GM19023 (cell line): ENCODE results near the gene BLOC1S5.

Experiments
- ATAC-seq: cut with Tn5 transposase; IDR thresholded peaks from one replicate; pipeline ENCODE4 v1.9.1; 2021; ENCODE audit warnings: mild to moderate bottlenecking, moderate library complexity; ENCODE audit not compliant: unreplicated experiment

The BLOC1S5 gene

DNA sequence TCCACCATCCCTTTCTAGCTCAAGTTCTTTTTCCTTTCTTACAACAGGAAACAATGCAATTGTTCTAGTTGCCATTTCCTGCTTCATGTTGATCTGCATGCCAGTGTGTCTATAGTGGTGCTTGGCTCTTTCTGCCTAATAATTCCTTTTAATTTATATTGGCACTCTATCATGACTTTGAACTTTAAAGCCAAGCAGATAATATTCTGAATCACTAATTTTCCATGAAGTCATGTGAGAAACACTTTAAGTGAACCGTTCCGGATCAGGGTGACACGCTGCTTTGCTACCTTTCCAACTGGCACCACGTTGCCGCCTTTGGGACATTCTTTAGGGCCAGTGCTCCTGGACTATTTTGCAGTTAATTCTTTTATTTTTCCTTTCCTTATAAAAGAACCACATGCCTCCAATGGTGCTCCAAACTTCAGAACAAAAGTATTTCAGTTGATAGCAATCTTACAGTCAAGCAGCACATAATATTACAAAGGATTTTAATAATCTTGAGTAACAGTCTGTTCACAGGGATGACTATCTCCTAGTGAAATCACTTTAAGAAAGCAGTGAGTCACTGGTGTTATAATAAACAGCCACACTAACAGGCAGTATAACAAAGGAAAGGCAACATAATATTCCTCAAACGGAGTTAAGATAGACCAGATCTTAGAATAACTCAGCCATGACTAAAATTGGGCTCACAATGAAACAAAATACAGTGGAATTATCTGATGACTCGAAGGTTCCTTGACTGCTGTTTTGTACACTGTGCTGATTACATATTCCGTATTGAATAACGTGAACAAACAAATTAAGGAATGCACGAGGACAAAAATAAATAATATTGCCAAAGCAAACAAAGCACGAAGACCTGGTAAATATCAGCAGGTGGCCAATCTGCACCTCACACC is 19.0 kb upstream of the BLOC1S5 start:
- no peak for ATAC-seq

DNA sequence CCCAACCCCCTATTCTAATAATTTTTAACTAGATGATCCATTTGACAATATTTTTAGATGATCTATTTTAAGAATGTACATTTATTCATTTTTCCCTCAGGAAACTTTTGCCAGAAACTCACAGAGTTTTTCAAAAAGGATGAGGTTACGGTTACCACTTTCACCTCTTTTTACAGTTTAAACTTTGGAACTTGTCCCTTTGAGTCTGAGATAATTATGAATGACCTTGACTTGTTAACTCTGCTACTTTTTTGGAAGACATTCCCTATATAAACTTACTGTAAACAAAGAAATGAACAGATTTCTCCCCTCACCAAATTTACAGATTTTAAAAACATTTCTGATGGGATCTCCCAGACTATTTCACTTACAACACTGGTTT is 18.4 kb upstream of the BLOC1S5 start:
- ATAC-seq = no peak

DNA sequence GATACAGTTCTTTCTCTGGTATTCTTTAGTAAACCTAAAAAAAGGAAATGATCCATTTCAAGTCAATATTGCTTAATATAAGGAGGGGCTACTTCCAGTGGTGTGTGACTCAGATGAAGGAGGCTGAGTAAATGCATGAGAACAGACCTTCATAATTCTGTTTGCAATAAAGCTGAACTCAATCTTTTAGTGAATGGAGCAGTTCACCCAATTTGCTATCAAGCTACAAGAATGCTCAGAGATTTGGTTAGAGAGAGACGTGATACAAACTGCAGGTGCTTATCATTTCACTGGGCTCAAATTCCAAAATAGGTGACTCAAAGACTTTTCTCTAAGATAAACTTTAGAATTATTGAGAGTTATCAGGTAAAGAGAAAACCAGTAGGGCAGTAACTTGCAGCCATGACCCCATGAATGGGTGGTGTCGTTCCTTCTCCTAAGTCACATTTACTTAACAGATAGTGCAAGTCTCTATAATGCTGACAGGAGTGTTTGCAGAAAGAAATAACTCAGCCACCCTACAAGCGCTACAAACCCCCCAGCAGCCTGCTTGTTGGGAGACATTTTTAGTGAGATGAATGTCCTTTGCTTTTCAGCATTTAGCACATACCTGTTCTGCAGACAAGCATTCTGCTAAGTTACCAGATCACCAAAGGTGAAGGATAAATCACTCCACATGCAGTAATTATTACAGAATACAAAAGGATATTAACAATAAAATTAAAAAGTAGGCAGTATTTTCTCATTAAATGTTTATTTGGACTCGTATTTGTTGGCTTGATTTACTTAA is 16.4 kb upstream of the BLOC1S5 start:
- no peak for ATAC-seq

DNA sequence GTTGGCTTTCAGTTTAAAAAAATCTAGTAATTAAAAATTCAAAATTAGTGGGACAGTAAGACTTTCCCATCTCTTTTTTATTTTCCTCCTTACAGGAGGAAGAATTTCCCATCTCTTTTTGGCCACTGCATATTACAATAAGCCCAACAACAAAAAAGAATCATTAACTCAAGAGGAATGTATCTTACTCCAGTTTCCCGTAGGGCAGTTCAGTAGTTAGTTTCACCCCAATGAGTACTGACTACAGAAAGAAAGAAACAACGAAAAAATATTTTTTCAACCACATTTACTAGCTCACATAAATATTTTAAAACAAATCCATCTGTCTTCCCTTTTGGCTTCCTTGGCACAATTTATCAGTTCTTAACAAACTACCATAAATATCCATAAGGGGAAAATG is 14.9 kb upstream of the BLOC1S5 start:
- ATAC-seq = no peak

DNA sequence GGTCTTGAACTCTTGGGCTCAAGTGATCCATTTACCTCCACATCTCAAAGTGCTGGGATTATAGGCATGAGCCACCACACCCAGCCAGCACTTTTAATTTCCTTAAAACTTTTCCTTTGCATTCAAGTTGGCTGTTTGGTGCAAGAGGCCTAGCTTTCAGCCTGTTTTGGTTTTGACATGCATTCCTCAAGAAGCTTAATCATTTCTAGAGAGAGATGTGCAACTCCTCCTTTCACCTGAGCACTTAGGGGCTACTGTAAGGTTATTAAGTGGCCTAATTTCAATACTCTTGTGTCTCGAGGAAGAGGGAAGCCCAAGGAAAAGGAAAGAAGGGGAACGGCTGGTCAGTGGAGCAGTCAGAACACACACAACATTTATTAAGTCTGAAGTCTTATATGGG is 13.8 kb upstream of the BLOC1S5 start:
- ATAC-seq = no peak

DNA sequence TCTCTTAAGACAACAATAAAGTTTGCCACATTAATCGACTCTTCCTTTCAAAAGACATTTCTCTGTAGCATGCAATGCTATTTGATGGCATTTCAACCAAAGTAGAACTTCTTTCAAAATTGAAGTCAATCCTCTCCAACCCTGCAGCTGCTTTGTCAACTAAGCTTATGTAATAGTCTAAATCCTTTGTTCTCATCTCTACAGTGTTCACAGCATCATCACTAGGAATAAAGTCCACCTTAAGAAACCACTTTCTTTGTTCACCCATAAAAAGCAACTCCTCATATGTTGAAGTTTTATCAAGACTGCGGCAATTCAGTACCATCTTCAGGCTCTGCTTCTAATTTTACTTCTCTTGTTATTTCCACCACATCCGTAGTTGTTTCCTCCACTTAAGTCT is 11.5 kb upstream of the BLOC1S5 start:
- no peak for ATAC-seq

DNA sequence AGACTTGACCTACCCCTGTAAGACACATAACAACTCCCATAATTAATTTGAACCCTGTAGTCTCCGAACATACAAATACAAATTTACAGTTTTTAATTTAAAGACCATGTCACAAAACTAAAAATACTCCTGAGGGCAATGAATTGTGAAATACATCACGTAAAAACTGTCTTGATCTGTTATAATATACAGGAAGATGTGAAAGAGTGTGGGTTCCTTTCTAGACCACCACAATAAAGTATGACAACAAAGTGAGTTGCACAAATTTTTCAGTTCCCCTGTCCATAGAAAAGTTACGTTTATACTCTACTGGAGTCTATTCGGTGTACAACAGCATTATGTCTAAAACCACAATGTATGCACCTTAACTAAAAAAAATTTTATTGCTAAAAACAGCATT is 11.0 kb upstream of the BLOC1S5 start:
- no peak for ATAC-seq

DNA sequence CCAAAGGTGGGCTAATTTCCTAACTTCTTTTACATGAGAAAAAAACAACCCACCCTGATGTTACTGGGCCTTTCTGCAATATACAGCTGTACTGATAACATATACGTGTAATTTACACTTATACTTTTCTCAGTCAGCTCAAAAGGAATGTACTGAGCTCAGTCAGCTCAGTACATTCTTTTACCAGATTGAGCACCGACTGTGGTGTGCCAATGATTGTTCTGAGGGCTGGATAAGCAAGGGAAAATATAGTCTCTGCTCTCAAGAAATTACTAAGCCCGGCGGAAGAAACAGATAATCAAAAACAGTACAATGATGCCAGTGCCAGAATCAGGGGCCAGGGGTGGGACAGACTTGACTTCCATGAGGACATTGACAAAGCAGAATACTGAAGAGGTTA is 10.0 kb upstream of the BLOC1S5 start:
- no peak for ATAC-seq

DNA sequence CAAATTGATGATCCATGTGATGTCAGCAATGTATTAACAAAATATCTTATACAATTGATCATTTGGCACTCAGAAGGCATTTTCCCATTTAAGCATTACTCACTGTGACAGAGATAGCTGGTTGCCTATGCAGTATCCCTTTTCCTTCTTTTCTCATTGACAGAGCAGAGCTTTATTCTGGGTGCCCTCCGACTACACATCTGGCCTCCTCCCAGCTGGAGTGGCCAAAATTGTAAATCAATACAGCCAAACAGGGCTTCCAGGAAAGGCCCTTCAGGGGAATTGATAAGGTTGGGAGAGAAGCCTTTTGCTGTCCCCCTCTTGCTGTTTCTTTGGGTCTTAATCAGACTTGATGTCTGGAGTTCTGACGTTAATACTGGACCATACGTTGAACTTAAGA is 9.6 kb upstream of the BLOC1S5 start:
- no peak for ATAC-seq

DNA sequence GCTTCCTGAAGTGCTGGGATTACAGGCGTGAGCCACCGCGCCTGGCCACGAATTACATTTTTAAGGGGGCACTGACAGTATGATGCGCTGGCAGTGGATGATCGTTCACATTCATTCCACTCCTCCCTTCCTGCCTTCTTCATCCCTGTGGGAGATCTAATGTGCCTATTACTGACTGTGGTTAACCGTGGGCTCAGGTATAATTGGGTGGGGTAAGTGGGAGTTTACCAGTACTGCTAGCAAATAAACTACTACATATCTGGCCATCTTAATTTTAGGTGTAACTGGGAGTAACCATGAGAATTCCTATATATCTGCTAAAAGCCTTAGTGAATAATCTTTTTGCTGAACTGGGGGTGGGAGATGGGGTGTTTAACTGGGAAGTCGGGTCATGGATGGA is 6.5 kb upstream of the BLOC1S5 start:
- ATAC-seq = no peak

DNA sequence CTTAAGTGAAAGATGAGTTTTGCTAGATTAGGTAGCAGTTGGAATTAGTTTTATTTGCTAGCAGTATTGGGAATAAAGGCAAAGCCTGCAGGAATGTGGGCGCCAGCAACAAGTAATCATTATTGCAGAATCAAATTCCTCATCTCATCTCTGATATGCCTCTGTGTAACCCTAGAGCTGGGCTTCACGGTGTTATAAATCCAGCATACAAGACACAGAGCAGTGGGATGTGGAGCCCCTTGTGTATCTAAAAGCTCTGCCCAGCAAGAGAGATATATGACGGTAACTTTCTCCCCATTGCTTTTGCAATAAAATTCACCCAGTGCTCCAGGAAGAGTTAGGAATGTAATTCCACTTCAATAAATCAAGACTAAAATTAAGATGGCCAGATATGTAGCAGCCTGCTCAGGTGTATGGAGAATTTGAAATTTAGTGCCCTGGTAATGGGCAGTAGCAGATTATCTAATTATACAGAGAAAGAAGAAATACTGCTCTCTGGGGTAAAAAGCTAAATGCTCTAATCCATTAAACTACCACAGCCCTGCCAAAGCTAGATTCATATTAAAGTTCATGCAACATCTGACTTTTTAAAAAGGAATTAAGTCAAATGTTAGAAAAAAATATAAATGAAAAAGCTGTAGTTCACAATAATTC is 5.6 kb upstream of the BLOC1S5 start:
- ATAC-seq = no peak

DNA sequence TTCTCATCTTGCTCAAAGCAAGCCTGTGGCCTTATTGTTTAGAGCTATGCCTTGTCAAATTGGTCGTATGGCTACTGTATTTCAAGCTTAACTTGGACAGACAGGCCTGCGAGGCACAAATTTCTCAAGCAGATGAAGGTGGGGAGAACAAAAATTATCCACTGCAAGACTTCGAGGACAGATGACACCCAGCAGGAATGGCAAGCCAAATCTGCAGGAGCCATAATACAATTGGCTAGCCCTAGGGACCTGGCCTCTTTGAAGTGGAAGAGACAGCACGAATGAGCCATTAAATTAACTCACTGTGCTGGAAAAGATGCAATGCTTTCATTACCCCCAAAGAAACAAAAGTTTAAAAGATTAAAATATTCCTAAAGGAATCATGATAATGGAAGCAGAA is 5.0 kb upstream of the BLOC1S5 start:
- ATAC-seq = no peak

DNA sequence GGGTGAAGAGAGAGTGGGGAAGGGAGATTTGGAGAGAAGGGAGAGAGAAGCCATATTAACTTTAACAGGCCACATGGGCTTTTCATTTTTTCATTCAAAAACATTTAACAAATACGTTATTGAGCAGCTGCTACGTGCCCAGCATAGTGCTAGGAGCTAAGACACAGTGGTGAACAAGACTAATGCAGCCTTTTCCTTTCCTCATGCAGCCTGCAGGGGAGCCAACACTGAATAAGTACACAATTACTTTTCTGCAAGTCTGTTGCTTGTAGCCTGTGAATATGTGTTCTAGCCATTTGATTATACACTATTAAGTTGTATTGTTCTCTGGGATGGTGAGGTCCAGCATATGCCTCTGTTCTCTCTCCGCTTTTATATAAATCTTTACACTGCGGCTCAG is 1.9 kb upstream of the BLOC1S5 start:
- ATAC-seq = no peak

DNA sequence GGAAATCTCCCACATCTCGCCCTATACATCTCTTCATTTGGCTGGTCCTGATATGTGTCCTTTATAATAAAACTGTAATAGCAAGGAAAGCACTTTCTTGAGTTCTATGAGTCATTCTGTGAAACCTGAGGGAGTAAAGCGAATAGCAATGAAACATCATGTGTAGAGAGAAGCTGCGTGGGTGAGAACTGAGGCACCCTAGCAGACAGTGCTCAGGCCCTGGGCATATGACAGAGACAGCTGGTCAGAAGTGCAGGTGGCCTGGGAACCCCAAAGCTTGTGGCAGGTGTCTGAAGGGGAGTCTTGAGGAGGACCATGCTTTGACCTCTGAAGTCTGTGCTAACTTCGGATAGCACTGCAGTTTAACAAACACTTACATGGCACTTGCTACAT is 1.3 kb upstream of the BLOC1S5 start:
- ATAC-seq = peak; percentile 47

DNA sequence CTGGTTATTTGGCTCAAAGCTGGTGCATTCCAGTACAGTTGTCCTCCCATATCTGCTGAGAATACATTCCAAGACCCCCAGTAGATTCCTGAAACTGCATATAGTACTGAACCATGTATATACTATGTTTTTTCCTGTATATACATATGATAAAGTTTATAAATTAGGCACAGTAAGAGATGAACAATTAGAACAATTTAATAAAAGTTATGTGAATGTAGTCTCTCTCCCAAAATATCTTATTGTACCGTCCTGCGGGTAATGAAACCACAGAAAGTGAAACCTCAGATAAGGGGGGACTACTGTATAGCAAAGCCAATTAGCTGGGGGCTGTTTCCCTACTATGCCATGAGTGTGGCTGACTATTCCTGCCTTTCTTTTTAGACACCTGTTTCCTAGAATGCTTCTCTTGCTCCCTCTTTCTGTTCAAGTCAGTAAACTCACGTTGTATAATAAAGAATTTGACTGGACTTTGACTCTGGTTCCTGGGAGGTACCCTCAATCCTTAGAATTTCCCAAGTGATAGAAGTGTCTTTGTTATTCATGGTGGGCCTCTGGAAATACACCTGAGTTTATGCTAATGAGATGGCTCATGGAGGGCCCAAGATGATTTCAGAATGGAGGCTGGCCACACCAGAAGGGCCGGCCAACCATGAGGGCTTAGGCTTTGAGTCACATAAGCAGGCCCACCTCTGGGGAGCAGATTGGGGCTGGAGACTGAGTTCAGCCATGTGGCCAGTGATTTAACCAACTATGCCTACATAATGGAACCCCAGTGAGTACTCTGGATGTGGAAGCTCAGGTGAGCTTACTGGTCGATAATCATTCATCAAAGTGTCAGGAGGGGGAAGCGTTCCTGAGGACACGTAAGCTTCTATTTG is 689 bp upstream of the BLOC1S5 start:
- ATAC-seq = no peak

DNA sequence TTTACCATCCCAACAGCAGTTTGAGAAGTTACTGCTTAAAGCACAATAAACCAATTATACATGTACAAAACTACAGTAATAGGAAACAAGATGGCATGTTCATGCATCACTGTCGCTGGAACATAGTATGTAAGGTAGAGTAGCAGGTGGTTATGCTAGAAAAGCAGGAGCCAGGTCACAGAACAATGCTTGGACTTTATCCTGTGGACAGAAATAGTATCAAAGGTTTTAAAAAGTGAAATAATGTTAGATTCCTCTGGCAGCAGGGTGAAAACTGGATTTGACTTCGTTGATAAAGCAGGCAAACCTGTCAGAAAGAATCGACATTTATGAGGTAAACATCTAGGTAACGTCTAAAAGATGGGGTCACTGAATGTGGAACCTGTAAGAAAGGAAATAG is 2.5 kb downstream of the BLOC1S5 start:
- no peak for ATAC-seq

DNA sequence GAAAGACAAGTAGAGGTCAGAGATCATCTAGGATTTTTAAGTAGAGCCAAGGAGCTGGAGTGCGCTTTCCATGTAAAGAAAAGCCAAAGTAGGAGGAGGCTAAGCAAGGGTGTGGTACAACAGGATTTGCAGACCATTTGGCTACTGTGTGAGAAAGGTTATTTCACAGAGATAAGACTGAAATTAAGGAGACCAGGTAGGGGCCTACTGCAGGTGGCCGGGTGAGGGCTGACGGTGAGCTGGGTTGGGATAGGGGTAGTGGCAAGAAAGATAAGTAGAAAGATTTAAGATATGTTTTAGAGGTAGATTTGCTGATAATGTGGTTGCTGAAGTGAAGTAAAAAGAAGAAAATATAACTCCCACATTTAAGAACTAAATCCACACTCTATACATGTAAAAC is 3.8 kb downstream of the BLOC1S5 start:
- ATAC-seq = no peak

DNA sequence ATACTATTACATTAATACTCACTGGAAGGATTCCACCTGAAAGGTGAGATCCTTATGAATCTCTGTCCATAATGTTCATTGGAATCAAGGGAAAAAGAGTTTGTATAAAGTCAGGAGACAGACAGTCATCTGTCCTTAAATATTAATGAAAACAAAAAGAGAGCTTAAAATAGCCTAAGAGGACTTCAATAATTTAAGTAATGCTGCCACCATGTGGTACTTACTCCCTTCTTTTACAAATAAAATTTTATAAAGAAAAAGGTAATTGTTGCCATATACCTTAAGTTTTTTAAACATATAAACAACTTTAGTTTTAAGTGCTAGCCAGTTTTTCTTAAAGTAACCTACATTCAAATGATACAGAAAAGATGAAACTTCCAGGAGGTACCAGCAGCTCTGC is 5.1 kb downstream of the BLOC1S5 start:
- no peak for ATAC-seq

DNA sequence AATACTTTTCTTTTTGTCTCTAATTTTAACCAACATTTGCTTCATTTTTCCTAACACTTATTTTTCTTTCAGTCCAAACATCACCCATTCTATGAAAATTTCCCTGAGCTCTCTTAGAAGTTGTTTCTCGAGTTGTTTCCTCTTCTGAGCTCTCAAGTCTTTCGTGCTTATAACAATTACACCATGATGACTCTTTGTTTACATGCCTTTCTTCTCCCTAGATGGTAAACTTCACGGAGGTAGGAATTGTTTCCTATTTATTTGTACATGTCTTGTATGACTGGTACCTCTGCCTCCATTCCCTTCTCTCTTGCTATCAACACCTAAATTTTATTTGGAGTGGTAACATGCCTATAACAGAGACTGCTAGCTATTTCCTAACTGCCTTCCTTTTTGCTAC is 6.4 kb downstream of the BLOC1S5 start:
- no peak for ATAC-seq

DNA sequence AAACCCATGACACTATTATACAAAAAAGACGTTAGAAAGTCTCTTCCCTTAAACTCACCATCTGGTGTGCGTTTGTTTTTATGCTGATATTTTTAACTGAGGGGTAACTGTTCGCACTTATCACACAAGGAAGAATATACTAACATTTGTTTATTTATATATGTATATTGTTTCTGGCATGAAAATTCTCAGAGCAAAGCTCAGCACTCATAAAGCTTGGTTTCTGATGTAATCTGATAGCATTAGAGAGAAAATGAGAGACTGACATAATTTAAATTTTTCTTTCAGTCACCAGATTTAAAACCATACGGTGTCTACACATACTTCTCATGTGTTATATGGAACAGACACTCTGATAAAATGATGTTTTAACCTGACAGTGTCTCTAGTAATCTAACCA is 6.9 kb downstream of the BLOC1S5 start:
- ATAC-seq = no peak

DNA sequence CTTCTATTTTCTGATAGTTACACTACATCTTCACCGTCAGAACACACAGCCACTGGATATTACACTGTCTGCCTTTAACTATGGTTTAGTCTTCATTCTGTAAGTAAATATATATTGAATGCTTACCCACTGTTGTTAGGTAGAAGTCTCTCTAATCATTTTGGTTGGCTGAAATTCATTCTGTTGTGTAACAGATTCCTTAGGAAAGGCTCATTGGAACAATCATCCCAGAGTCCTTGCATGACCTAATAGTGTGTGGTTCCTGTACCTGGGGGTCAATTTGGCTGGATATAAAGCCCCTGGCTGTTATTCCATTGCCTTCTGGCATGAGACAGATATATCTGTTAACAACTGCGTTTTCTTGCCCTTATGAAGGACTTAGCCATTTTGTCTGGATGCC is 9.9 kb downstream of the BLOC1S5 start:
- no peak for ATAC-seq
